K562 (cell line): ENCODE measurements around the gene PDZD2. TPM values are rescaled to one million over a fixed set of nuclear protein-coding genes. Genes with fewer than 3 reads are reported as not detected.
"Not testable (repeated sequence)": the region's sequence is repeated elsewhere in the genome, so short reads cannot be mapped to it uniquely, and the experiment has no call there.

Source experiments
- ATAC-seq: fragments of 200-7000 bp; cut with Tn5 transposase; 3 replicates; pipeline ENCODE4 v1.9.1; 2020; ENCODE audit warnings: moderate library complexity
- BruUV-seq: library from RNA; stranded (reverse); fragments of 400-500 nt; replicated peaks from 2 replicates; lab custom pipeline; 2021; lab: Mats Ljungman, UMichigan
- CTCF ChIA-PET: fragments of 300-600 bp; formaldehyde crosslinking; extraction: SDS; loops from one replicate; lab custom pipeline; 2021; ENCODE audit warnings: low intra/inter-chr PET ratio; lab: Yijun Ruan, JAX
- POLR2A ChIA-PET: fragments of 300-600, 350-650 bp; sonication (Branson Sonifier 250); formaldehyde crosslinking; extraction: SDS; loops from one replicate; lab custom pipeline; 2021; ENCODE audit warnings: antibody characterized with exemption, inconsistent platforms; lab: Yijun Ruan, JAX
- DNase-seq, 4 experiments: peaks; one replicate each; pipeline versions ENCODE4 v3.0.0 to v3.0.0-alpha.2; 2011 to 2018; ENCODE audit warnings: low spot score in 3 of 4, mixed read lengths in 3 of 4; ENCODE audit errors: extremely low read depth in 1 of 4
- FAIRE-seq: peaks from 2 replicates; lab custom pipeline; 2011; peaks lifted over from hg19 to GRCh38; lab: Jason Lieb, UNC
- H2AFZ ChIP-seq: 2 replicates; pipeline ENCODE4 v1.6.0; 2011; ENCODE audit warnings: low read depth, low read length, control low read depth, inconsistent platforms
- H3K27ac ChIP-seq: fragments of 200-600 bp; 3 replicates; pipeline ENCODE4 v1.8.0; 2011; ENCODE audit warnings: low read depth, mild to moderate bottlenecking, control low read depth, inconsistent platforms, low read length, moderate library complexity, mixed read lengths; ENCODE audit errors: extremely low read depth
- H3K27me3 ChIP-seq, 2 experiments: fragments of 300-600 bp in 1 of 2; 2 replicates in 1 of 2; 3 replicates in 1 of 2; pipeline versions ENCODE4 v1.6.0 to v1.8.0; 2011; ENCODE audit warnings: inconsistent platforms in 2 of 2, low read length in 2 of 2, mild to moderate bottlenecking in 1 of 2, mixed read lengths in 1 of 2, moderate library complexity in 1 of 2; ENCODE audit not compliant: control insufficient read depth in 2 of 2, insufficient read depth in 2 of 2
- H3K36me3 ChIP-seq: fragments of 300-600 bp; 3 replicates; pipeline ENCODE4 v1.8.0; 2011; ENCODE audit warnings: mild to moderate bottlenecking, low read length, inconsistent platforms; ENCODE audit not compliant: control insufficient read depth, insufficient read depth
- H3K4me1 ChIP-seq, 2 experiments: fragments of 200-600 bp in 1 of 2; replicated peaks in 1 of 2; 2 replicates in 1 of 2; 3 replicates in 1 of 2; pipeline versions ENCODE4 v1.5.1 to v1.8.0; 2011; ENCODE audit warnings: inconsistent platforms in 2 of 2, low read length in 2 of 2, mild to moderate bottlenecking in 1 of 2, mixed read lengths in 1 of 2, moderate library complexity in 1 of 2; ENCODE audit not compliant: control insufficient read depth in 2 of 2, insufficient read depth in 2 of 2
- H3K4me2 ChIP-seq: 2 replicates; pipeline ENCODE4 v1.6.1; 2011; ENCODE audit warnings: low read length, control low read depth, inconsistent platforms, mixed read lengths; ENCODE audit not compliant: insufficient read depth
- H3K4me3 ChIP-seq: fragments of 200-600 bp; sonication (generic), shearing (Covaris generic); 2 replicates; pipeline ENCODE4 v1.5.1; 2016; ENCODE audit warnings: control low read depth, inconsistent platforms
- H3K79me2 ChIP-seq: fragments of 200-600 bp; 3 replicates; pipeline ENCODE4 v1.8.0; 2011; ENCODE audit warnings: low read length, inconsistent platforms; ENCODE audit not compliant: control insufficient read depth, insufficient read depth
- H3K9ac ChIP-seq, 2 experiments: 2 replicates each; pipeline versions ENCODE4 v1.6.0 to v1.6.1; 2011; ENCODE audit warnings: low read depth in 2 of 2, low read length in 2 of 2, control low read depth in 1 of 2, inconsistent platforms in 1 of 2, mild to moderate bottlenecking in 1 of 2, mixed read lengths in 1 of 2; ENCODE audit not compliant: insufficient read depth in 1 of 2
- H3K9me1 ChIP-seq: one replicate; pipeline ENCODE4 v1.6.0; 2011; ENCODE audit warnings: inconsistent platforms, mild to moderate bottlenecking, low read length, moderate library complexity; ENCODE audit not compliant: control insufficient read depth, insufficient read depth
- H3K9me3 ChIP-seq: replicated peaks from 2 replicates; pipeline ENCODE4 v1.5.1; 2011; ENCODE audit warnings: low read depth, low read length, inconsistent platforms; ENCODE audit not compliant: control insufficient read depth, insufficient read depth
- H4K20me1 ChIP-seq: replicated peaks from 2 replicates; pipeline ENCODE4 v1.6.1; 2011; ENCODE audit warnings: low read length, inconsistent platforms, mixed read lengths; ENCODE audit not compliant: control insufficient read depth, insufficient read depth
- NCOR1 ChIP-seq: fragments of 450-650 bp; IDR thresholded peaks from 2 replicates; pipeline ENCODE4 v1.6.1; 2016; ENCODE audit warnings: mild to moderate bottlenecking, moderate library complexity
- PTRF ChIP-seq: fragments of 450-650 bp; IDR thresholded peaks from 2 replicates; pipeline ENCODE4 v1.6.1; 2016; ENCODE audit warnings: mild to moderate bottlenecking, missing genetic modification characterization, missing compliant biosample characterization
- RFX7 ChIP-seq: fragments of 250-450 bp; sonication (Bioruptor Pico); IDR thresholded peaks from 2 replicates; pipeline ENCODE4 v1.5.1; 2021; ENCODE audit warnings: mild to moderate bottlenecking
- STAT5A ChIP-seq: IDR thresholded peaks from 2 replicates; pipeline ENCODE4 v1.6.1; 2012; ENCODE audit warnings: low read length, inconsistent platforms, borderline replicate concordance
- ZNF133 ChIP-seq: fragments of 250-450 bp; sonication (Bioruptor Pico); IDR thresholded peaks from 2 replicates; pipeline ENCODE4 v1.4.0; 2020; ENCODE audit warnings: mild to moderate bottlenecking
- ZNF146 ChIP-seq: IDR thresholded peaks from one replicate; pipeline ENCODE4 v1.6.1; 2018; ENCODE audit warnings: missing compliant biosample characterization; ENCODE audit not compliant: unreplicated experiment
- ZNF766 ChIP-seq: fragments of 200-800 bp; sonication (Bioruptor generic); conservative IDR thresholded peaks from 2 replicates; pipeline ENCODE4 v1.6.1; 2016; ENCODE audit warnings: missing genetic modification characterization, missing compliant biosample characterization
- WGBS: fragments of 100-300 bp; shearing (Covaris generic); methylation state at CpG from one replicate; pipeline ENCODE4 v1.1.6; 2016; ENCODE audit warnings: low coverage, mixed read lengths; ENCODE audit not compliant: insufficient coverage; ENCODE audit errors: missing lambda C conversion rate; 5-methylcytosine and 5-hydroxymethylcytosine counted together
- in situ Hi-C: fragments of 300-500 bp; cut with MboI; formaldehyde crosslinking; loops from 4 replicates; pipeline ENCODE4 v1.15.0; 2018; ENCODE audit warnings: inconsistent platforms, mixed read lengths
- intact Hi-C: fragments of 100-400 bp; cut with micrococcal nuclease; formaldehyde crosslinking; loops from 2 replicates; pipeline ENCODE4 v1.14.2; 2022
- polyA plus RNA-seq, 8 experiments: library from polyadenylated mRNA; depleted of rRNA in 4 of 8; stranded (reverse) in 5 of 8; unstranded in 3 of 8; fragments of >200 nt; fragmentation: Nextera tagmentation in 2 of 8; fragmentation: Illumina TruSeq in 1 of 8; extraction: Ambion mirVana in 2 of 8; extraction: Trizol in 1 of 8; gene quantifications; 2 replicates each; pipeline versions ENCODE4 v1.2.1 to v1.2.3, GENCODE V29; 2011 to 2014; ENCODE audit warnings: inconsistent platforms in 1 of 8, missing spikeins in 1 of 8
- total RNA-seq, 7 experiments: library from RNA; depleted of rRNA in 6 of 7; stranded (reverse); fragments of >200 nt in 6 of 7; fragmentation: Illumina TruSeq in 2 of 7; extraction: Trizol in 2 of 7; gene quantifications; 2 replicates each; pipeline versions ENCODE4 v1.2.1 to v1.2.3, GENCODE V29; 2011 to 2021; ENCODE audit warnings: low replicate concordance in 1 of 7

Gene PDZD2
- total and polyA plus RNA-seq, 9 of the 15 experiments (the other 6 are each of a cell fraction or from before 2014, with no cell fraction given): 0.02 to 0.08 (median 0.04) TPM; not detected in 6

- H3K4me3 ChIP-seq, H3K9me3 ChIP-seq, H2AFZ ChIP-seq, H3K27ac ChIP-seq, H3K9me1 ChIP-seq, BruUV-seq, H3K36me3 ChIP-seq, H3K4me1 ChIP-seq, in situ Hi-C loops, DNase-seq, CTCF ChIA-PET, ATAC-seq, FAIRE-seq, H4K20me1 ChIP-seq, H3K79me2 ChIP-seq, H3K4me2 ChIP-seq, H3K9ac ChIP-seq: not testable (repeated sequence)
- POLR2A ChIA-PET: interaction anchor here (0.6 to 0.8 kb wide), 2 partner anchors 15 to 147 kb away, joined by 3 read pairs; no protein-coding TSS in a partner anchor
- peak; percentile 52 for TF ChIP-seq ZNF146
- intact Hi-C loops: loop anchor here (10.0 kb wide), 1 partner anchor 416 kb away; no protein-coding TSS in a partner anchor
- peaks cover 5 to 14% of the 10 kb centered on the region in 2 experiments; a peak in 4 of 5 replicates for H3K27me3 ChIP-seq
- WGBS: 55% methylated on average over 1 of the region's 1 CpG
Observed at GRCh38 chr5:32080565-32080964, 441.6 kb downstream of the PDZD2 start.

- intact Hi-C loops (loop anchor here (10.0 kb wide), 1 partner anchor 418 kb away; no protein-coding TSS in a partner anchor), in situ Hi-C loops (no loop called here)
- no peaks in the 10 kb centered on the region for H3K9me1 ChIP-seq
- POLR2A ChIA-PET: interaction anchor here (0.6 kb wide), 1 partner anchor 118 kb away, joined by 3 read pairs; no protein-coding TSS in a partner anchor
- H3K4me1 ChIP-seq: peaks cover 0 to 5% of the 10 kb centered on the region in 2 experiments; a peak in 1 of 5 replicates
- H3K27me3 ChIP-seq: peaks cover 15 to 24% of the 10 kb centered on the region in 2 experiments
- no peak for DNase-seq
- H3K27ac ChIP-seq: no peak overlapping the region
- H2AFZ ChIP-seq: no peak overlapping the region
- ATAC-seq: no peak
- CTCF ChIA-PET: no interaction called here
- H3K9me3 ChIP-seq: no peaks in the 10 kb centered on the region
- WGBS: 5% methylated on average over 4 of the region's 4 CpGs
- no peak overlapping the region for H3K9ac ChIP-seq
- H4K20me1 ChIP-seq: no peaks in the 10 kb centered on the region; the same call in 1 of the 2 replicates
- TF ChIP-seq RFX7 (CRISPR knock-in tag) (no peak), STAT5A (no peak), ZNF133 (CRISPR knock-in tag) (no peak), NCOR1 (no peak), ZNF766 (CRISPR knock-in tag) (no peak), PTRF (tag) (no peak)
- H3K79me2 ChIP-seq: no peaks in the 10 kb centered on the region
- no peaks in the 10 kb centered on the region for H3K36me3 ChIP-seq
- H3K4me3 ChIP-seq: no peak overlapping the region
- FAIRE-seq: no peak
- no TSS peak for BruUV-seq
- no peak overlapping the region for H3K4me2 ChIP-seq
Observed at GRCh38 chr5:32082701-32083100, 443.8 kb downstream of the PDZD2 start.
